ENCODE results near the gene ARFGEF3.

DNA sequence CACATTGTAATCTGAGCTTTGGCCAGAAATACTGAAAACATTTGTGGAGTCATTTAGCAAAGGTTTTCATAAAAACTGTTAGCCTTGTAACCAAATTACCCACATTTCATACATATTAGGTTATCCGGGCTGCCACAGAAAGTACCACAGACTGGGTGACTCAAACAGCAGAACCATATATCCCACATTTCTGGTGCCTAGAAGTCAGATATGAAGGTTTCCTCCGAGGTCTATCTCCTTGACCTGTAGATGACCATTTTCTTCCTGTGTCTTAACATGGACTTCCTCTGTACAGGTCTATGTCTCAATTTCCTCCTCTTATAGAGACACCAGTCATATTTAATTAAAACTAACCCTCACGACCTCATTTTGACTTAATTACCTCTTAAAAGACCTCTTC, 166.5 kb downstream of the ARFGEF3 start:
- TF ChIP-seq, protein P1, sequence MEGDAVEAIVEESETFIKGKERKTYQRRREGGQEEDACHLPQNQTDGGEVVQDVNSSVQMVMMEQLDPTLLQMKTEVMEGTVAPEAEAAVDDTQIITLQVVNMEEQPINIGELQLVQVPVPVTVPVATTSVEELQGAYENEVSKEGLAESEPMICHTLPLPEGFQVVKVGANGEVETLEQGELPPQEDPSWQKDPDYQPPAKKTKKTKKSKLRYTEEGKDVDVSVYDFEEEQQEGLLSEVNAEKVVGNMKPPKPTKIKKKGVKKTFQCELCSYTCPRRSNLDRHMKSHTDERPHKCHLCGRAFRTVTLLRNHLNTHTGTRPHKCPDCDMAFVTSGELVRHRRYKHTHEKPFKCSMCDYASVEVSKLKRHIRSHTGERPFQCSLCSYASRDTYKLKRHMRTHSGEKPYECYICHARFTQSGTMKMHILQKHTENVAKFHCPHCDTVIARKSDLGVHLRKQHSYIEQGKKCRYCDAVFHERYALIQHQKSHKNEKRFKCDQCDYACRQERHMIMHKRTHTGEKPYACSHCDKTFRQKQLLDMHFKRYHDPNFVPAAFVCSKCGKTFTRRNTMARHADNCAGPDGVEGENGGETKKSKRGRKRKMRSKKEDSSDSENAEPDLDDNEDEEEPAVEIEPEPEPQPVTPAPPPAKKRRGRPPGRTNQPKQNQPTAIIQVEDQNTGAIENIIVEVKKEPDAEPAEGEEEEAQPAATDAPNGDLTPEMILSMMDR (IDR thresholded peaks at IDR 0.05): no peak
- no peak for TF ChIP-seq ZFX (IDR thresholded peaks at IDR 0.05; ENCODE audit: borderline replicate concordance)

Measured in 22Rv1 (cell line).